ENCODE results near the gene MYO9A.

DNA sequence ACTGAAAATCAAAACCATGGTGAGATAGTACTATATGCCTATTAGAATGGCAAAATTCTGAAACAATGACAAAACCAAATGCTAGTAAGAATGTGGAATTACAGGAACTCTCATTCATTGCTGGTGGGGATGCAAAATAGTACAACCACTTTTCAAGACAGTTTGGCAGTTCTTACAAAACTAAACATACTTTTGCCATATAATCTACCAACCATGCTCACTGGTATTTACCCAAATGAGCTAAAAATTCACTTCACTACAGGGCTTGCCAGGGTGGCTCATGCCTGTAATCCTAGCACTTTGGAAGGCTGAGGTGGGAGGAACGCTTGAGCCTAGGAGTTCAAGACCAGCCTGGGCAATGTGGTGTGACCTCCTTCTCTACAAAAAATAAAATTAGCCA lies 40.0 kb downstream of the MYO9A start:
- TF ChIP-seq GATA2 (IDR thresholded peaks at IDR 0.05; ENCODE audit: low read depth, low read length) (no peak), GATA3 (IDR thresholded peaks at IDR 0.05; ENCODE audit: low read depth, low read length) (no peak)

All from SH-SY5Y (cell line).